GM12872 (cell line): ENCODE data around the gene TNS3.

ENCODE experiments used
- TF ChIP-seq, protein P1 (sequence below): IDR thresholded peaks from 3 replicates; pipeline ENCODE4 v1.5.1; 2011; ENCODE audit warnings: low read depth, mild to moderate bottlenecking, low read length, moderate library complexity; ENCODE audit not compliant: insufficient read depth

Gene TNS3

DNA sequence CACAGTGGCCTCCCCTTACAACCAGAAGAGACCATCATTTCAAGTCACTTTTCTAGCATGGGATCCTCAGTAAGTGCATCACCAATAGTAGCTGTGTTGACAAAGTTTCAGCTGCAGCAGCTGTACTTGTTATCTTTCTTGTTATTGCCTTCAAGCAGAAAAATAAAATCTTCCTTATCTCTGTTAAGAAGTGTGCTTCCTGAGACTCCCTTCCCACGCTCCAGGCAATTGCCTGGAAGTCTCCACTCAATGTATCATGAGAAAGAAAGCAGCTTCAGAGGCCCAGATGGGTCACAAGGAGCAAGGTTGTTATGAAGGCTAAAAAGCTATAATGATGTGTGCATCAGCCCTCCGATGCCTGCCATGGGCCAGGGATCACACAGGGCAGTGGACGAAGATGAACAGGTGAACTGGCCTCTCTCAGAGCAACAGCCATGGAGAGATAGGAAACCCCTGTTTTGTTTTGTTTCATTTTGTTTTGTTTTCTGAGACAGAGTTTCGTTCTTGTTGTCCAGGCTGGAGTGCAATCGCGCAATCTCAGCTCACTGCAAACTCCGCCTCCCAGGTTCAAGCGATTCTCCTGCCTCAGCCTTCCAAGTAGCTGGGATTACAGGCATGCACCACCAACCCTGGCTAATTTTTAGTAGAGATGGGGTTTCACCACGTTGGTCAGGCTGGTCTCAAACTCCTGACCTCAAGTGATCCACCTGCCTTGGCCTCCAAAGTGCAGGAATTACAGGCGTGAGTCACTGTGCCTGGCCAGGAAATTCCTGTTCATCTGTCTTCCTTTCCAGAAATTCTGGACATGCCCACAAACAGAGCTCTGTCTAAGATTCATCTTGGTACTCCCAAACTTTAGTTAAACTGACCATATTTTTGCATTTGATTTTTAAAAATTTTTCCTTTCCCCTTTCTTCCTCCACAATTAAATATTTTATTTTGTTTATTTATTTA, 340.5 kb downstream of the TNS3 start:
- TF ChIP-seq, protein P1, sequence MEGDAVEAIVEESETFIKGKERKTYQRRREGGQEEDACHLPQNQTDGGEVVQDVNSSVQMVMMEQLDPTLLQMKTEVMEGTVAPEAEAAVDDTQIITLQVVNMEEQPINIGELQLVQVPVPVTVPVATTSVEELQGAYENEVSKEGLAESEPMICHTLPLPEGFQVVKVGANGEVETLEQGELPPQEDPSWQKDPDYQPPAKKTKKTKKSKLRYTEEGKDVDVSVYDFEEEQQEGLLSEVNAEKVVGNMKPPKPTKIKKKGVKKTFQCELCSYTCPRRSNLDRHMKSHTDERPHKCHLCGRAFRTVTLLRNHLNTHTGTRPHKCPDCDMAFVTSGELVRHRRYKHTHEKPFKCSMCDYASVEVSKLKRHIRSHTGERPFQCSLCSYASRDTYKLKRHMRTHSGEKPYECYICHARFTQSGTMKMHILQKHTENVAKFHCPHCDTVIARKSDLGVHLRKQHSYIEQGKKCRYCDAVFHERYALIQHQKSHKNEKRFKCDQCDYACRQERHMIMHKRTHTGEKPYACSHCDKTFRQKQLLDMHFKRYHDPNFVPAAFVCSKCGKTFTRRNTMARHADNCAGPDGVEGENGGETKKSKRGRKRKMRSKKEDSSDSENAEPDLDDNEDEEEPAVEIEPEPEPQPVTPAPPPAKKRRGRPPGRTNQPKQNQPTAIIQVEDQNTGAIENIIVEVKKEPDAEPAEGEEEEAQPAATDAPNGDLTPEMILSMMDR: no peak

DNA sequence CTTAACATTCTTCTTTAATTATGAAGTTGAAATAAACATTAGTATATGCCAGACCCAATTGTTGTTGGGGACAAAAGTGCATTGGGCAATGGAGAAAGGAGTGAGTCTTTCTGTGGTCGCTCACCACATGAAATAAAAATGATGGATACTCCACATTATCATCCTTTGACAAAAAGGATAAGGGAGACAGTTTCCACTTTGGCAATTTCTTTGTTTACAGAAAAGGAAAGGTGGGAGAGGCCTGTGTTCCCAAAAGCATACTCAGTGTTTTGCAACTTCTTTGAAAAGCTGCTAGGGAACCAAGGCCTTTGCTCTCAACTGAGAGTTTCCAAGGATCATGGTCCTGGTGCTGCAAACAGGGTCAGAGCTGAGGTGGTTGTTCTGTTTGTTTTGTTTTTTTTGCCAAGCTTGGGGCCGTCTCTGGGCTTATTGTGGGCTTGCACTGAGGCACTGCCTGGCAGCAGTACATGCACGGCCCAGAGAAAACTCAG, 341.9 kb downstream of the TNS3 start:
- TF ChIP-seq, protein P1: no peak

DNA sequence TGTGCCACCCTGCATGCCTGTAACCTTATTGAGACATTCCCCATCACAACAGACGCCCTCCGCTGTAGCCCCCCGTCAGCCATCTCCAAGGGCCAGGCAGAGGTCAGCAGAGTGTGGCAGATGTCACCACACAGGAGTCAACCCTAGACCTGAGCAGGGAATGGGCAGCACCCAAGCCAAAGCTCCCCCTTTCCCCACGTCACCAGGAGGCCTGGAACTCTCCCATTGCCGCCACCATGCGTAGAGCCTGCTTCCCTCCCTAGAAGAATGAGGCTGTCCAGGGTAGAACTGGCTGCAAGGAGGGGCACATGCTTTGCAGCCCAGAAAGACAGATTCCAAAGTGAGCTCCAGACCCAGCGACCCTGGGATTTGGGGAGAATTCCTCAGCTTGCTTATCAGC, 342.9 kb downstream of the TNS3 start:
- TF ChIP-seq, protein P1: no peak

DNA sequence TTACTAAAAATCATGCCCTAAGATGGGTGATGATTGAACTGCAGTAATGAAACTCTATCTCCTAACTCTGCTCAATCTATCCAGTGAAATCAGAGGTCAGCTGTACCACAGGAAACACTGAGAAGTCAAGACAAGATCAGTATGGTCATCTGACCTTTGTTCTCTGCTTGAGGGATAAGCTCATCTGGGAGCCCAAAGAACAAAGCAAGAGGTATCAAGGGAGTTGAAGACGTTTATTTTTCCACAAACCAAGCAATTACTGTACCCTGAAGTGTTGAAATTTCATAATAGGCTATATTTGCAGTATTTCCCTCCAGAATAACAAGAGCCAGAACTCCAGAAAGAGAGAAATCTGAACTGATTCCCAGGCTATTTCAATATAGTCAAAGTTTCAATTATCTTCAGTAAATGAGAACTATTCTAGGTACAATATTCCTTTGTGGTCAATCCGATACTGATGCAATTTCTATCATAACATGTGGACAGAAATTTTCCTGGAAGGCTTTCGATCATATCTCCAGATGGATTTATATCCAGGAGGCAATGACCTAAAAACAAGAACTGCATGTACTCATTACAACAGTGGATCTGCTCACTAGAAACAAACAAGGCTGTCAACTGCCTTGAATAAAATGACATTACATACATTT, 345.3 kb downstream of the TNS3 start:
- TF ChIP-seq, protein P1: no peak

DNA sequence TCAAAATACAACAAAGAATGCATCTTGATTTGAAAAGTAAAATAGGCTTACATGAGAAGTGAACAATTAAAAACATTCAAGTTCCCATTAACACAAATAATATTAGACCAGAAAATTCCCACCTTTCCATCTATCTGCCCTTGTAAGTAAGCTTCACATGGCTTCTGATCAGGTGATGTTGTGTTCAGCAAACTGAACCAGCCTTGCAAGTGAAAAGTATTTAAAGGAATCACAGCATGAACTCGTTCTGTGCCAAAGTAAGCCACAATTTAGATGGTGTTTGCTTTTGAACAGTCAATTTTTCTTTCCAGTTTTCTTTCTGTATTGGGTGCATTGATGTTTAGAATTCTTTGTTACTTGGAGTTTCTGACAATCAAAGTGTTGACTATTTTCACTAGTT, 347.9 kb downstream of the TNS3 start:
- TF ChIP-seq, protein P1: no peak

DNA sequence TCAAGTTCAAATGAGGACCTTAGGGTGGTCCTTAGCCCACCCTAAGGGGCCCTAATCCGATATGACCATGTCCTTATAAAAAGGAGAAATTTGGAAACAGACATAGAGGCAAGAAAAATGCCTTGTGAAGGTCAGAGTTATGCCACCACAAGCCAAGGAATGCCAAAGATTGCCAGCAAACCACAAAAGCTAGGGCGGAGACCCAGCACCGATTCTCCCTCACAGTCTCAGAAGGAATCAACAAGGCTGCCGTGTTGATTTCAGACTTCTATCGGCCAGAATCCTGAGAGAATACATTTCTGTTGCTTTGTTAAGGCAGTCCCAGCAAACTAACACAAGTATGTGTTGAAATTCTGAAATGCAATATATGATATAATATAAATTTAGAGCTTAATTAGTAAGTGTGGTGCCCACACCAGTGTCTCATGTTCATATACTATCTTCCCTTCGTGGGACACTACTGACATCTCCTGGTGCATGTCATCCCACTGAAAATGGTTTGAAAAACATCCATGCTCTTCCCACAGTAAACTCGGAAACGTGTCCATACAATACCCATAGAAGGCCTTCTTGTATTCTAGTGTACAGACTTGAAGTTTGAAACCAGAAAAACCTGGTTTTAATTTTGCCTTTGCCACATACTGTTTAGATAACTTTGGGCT, 349.0 kb downstream of the TNS3 start:
- TF ChIP-seq, protein P1: peak; percentile 14; the same call in 1 of the 3 replicates

DNA sequence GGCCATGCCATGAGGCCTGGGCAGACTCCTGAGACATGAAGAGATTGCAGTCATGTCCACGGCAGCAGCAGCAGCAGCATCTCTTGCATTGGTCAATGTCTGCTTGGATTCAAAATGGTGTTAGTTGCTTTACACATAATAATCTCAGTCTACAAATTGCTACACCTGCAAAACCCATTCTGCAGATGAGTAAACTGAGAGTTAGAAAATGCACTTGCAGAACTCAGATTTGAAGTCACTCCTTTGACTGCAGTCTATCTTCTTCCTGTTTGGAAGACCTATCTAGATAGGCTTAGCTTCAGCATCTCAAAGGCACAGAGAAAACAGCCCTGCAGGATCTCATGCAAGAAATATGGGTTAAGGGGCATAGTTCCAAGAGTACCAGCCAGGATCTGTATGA, 350.3 kb downstream of the TNS3 start:
- TF ChIP-seq, protein P1: no peak
